ENCODE measurements around the gene ZFP42. TPM values are rescaled to one million over a fixed set of nuclear protein-coding genes. Genes with fewer than 3 reads are reported as not detected.
"Not testable (repeated sequence)": the region's sequence is repeated elsewhere in the genome, so short reads cannot be mapped to it uniquely, and the experiment has no call there.

The ZFP42 gene
- total RNA-seq, result 0.11 TPM
- not detected for polyA plus RNA-seq

DNA sequence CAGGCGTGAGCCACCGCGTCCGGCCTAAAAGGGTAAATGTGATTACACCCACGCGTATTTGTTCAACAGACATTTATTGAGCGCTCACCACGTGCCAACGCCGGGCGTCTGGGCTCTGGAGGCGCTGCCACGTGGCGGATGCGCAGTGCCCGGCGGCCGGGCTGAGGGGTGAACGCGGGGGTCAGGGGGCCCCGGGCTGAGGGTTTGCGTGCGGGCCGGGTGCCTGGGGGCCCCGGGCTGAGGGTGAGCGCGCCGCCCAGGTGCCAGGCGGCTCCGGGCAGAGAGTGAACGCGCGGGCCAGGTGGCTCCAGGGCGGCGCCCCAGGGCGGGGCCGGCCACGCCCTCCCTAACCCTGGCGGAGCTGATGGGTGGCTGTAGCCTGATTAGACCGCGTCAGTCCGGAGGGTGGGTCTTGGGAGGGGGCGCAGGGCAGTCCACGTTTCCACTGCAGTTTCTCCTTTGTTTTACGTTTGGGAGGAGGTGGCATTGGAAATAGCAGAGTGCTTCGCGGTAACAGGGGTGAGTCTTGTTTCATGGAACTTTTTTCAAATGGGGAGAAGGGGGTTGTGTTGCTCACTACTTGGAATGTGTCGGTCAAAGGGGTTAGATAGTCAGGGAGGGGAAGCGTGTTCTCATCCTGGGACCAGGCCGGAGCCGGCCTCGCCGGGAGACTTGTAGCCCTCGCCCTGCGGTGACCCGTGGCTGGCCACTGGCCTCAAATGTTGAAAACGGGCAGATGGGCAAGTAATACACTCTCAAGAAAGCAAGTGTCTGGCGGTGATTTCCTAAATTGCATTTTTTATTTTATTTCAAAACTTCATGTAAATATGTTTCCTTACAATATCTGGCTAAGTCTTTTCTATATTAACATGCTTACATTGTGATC, at the start of gene ZFP42:
Gene ZFP42 (plus strand): TSS at position 450 of the 886 bp plus-strand sequence. CDS start 7,037 bp downstream, outside the sequence.
- WGBS, result 12% methylated on average over 58 of the region's 58 CpGs
- H3K36me3 ChIP-seq (ENCODE audit: insufficient read depth), result no peaks in the 10 kb centered on the region
- H3K4me1 ChIP-seq (ENCODE audit: insufficient read depth), result no peaks in the 10 kb centered on the region
- H3K27ac ChIP-seq (ENCODE audit: low read depth), result no peak within 1 kb of the TSS
- no peak within 1 kb of the TSS for H3K4me3 ChIP-seq (ENCODE audit: low read depth, low read length)
- no peak for DNase-seq (ENCODE audit: extremely low spot score)

DNA sequence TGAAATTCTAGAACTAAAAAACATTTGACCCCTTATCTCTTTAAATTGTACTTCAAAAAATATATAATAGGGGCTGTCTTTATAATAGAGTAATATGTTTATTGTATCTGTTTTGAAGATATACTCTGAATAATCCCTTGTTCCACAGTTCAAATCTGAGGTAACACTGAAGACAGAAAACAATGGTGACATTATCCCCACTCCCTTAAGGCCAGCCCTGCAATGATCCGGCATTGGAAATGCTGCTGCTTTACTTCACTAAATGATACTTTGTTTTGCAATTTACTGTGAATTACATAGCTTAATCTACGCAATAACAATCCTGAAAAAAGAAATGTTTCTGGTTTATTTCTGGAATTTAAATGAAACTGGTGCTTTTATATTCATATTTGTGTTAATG, 34.4 kb upstream of the ZFP42 start:
- no peak for DNase-seq (ENCODE audit: extremely low spot score)
- 88% methylated on average over 2 of the region's 2 CpGs for WGBS
- Histone ChIP-seq H3K4me1 (ENCODE audit: insufficient read depth) (no peaks in the 10 kb centered on the region), H3K4me3 (ENCODE audit: low read depth, low read length) (no peak overlapping the region), H3K27ac (ENCODE audit: low read depth) (no peak overlapping the region), H3K36me3 (ENCODE audit: insufficient read depth) (no peaks in the 10 kb centered on the region)

DNA sequence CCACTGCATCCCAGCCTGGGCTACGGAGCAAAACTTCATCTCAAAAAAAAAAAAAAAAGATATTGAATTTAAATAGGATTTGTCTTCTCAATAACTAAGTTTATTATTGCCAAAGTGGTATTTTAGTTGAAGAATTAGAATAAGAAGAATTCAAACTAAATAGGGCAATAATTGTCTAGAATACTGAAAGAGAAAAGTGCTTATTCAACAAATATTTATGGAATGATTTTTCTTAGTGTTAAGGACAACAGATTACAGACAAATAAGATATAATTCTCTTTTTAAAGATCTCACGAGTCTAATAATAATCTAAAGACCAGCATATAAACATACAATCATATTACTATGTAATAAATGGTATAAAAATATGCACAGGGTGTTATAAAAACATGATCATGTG, 33.6 kb upstream of the ZFP42 start:
- 57% methylated on average over 2 of the region's 2 CpGs for WGBS
- Histone ChIP-seq H3K36me3 (ENCODE audit: insufficient read depth) (no peaks in the 10 kb centered on the region), H3K4me1 (ENCODE audit: insufficient read depth) (no peaks in the 10 kb centered on the region), H3K4me3 (ENCODE audit: low read depth, low read length) (no peak overlapping the region), H3K27ac (ENCODE audit: low read depth) (no peak overlapping the region)
- no peak for DNase-seq (ENCODE audit: extremely low spot score)

DNA sequence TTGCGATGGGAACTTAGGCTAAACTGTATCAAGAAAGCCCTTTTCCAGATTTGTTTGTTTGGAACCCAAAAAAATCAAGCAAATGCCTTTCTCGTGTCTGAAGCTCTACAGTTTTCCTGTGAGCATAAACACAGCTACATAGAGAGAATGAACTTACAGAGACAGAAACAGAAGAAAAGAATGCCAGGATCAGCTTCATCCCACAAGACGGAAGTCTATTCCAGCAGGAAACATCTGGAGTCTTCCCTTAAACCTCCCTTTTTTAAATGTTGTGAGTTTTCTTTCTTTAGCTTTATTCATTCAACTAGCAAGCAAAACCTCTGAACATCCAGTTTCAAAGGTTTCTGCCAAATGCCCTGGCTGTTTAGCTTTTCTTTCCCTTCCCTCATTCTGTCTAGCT, 32.6 kb upstream of the ZFP42 start:
- Histone ChIP-seq H3K36me3 (ENCODE audit: insufficient read depth) (no peaks in the 10 kb centered on the region), H3K27ac (ENCODE audit: low read depth) (no peak overlapping the region), H3K4me3 (ENCODE audit: low read depth, low read length) (no peak overlapping the region), H3K4me1 (ENCODE audit: insufficient read depth) (no peaks in the 10 kb centered on the region)
- DNase-seq (ENCODE audit: extremely low spot score), result no peak
- 19% methylated on average over 3 of the region's 3 CpGs for WGBS

DNA sequence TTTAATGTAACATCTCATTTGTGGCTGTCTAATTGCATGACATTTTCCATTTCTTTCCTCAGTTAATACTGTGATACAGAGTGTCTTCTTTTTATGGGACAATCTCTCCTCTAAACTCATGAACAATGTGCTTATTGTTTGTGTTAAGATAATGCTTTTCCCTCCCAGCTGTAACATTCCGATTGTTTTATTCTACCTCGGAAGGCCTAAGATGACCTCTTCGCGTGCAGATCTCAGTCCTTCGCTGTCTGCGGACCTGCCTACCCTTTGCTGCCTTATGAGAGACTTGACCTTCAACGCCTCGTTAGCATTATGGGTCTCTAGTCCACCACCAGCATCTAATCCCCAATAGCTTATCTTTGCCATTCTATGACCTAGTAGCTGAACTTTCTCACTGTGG, 29.8 kb upstream of the ZFP42 start:
- no peak overlapping the region for H3K27ac ChIP-seq (ENCODE audit: low read depth)
- no peaks in the 10 kb centered on the region for H3K4me1 ChIP-seq (ENCODE audit: insufficient read depth)
- no peak overlapping the region for H3K4me3 ChIP-seq (ENCODE audit: low read depth, low read length)
- DNase-seq (ENCODE audit: extremely low spot score), result no peak
- 85% methylated on average over 8 of the region's 8 CpGs for WGBS
- H3K36me3 ChIP-seq (ENCODE audit: insufficient read depth), result no peaks in the 10 kb centered on the region

DNA sequence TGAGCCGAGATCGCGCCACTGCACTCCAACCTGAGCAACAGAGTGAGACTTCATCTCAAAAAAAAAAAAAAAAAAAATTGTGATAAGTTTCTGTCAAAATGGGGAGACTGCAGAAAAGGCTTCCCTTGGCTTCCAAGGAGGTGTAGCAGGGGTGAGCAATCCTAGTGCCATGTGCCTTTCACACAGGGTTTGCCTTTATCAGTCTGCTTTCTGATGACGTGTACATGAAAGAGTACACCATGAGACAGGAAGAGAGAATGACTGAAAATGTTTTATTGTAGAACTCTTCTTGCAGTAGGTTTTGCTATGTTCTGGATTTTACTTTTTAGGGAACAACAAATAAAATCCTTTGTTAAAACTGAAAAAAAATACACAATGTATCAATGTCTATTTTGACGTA, 23.4 kb upstream of the ZFP42 start:
- Histone ChIP-seq H3K4me3 (ENCODE audit: low read depth, low read length) (no peak overlapping the region), H3K4me1 (ENCODE audit: insufficient read depth) (no peaks in the 10 kb centered on the region), H3K27ac (ENCODE audit: low read depth) (no peak overlapping the region), H3K36me3 (ENCODE audit: insufficient read depth) (no peaks in the 10 kb centered on the region)
- 89% methylated on average over 5 of the region's 5 CpGs for WGBS
- no peak for DNase-seq (ENCODE audit: extremely low spot score)

DNA sequence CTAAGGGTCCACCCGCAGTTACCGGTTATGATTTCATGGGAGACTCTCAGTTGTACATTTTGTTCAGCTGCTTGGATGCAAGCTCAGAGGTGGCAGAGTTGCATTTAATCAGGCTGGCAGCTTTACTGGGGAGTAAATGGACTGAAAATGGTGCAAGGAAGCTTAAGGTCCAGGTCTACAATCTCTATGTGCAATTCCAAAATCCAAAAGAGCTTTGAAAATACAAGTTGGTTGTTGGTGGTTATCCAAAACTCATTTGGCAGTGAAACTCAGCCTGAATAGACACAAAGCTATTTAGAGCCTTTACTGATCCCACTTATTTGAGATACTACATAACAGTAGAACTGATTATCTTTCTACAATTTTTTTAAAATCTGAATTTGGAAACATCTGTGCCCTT, 11.8 kb upstream of the ZFP42 start:
- 97% methylated on average over 2 of the region's 2 CpGs for WGBS

DNA sequence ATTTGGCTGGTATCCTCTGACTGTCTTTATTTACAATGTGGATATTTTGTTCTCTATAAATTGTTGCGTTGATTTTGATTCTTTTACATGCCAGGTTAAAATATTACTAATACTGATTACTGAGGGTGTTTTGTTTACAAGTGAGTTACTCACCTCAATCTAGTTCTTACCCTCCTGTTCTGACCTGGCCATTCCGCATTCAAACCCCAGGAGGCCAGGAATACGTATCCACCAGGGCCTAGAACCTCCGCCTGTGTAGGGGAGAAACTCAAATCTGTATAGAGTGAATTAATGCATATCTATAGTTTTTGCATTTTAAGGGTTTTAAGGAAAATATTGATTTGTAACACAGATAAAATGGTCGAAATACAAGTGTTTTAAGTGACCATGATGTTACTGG, 2.6 kb upstream of the ZFP42 start:
- Histone ChIP-seq H3K27ac (ENCODE audit: low read depth) (no peak overlapping the region), H3K4me1 (ENCODE audit: insufficient read depth) (no peaks in the 10 kb centered on the region), H3K36me3 (ENCODE audit: insufficient read depth) (no peaks in the 10 kb centered on the region), H3K4me3 (ENCODE audit: low read depth, low read length) (no peak overlapping the region)
- WGBS, result 75% methylated on average over 5 of the region's 5 CpGs
- DNase-seq (ENCODE audit: extremely low spot score), result no peak

More for the DNA sequence above, 11.8 kb upstream of the ZFP42 start:
- Histone ChIP-seq H3K27ac (ENCODE audit: low read depth) (no peak overlapping the region), H3K4me3 (ENCODE audit: low read depth, low read length) (no peak overlapping the region), H3K4me1 (ENCODE audit: insufficient read depth) (no peaks in the 10 kb centered on the region), H3K36me3 (ENCODE audit: insufficient read depth) (no peaks in the 10 kb centered on the region)
- DNase-seq (ENCODE audit: extremely low spot score), result no peak

DNA sequence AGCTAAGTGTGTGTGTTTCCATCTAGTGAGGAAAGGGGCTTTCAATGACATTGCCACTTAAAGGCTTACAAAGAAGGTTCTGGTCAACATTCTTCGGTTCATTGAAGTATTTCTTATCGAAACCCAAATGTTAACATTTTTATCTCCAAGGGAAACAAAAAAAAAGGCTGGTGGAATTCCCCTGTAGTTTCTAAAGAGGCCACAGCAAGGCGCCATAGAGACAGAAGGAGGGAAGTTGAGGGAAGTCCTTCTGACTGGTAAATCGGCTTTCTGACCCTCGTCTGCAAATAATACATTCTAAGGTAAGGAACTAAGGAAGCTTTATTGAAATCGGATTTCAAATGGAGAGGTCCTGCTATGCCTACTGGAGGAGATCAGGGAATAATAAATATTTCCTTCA, 1.7 kb upstream of the ZFP42 start:
- 54% methylated on average over 6 of the region's 6 CpGs for WGBS
- no peak overlapping the region for H3K27ac ChIP-seq (ENCODE audit: low read depth)
- DNase-seq (ENCODE audit: extremely low spot score), result no peak
- no peaks in the 10 kb centered on the region for H3K36me3 ChIP-seq (ENCODE audit: insufficient read depth)
- H3K4me3 ChIP-seq (ENCODE audit: low read depth, low read length), result no peak overlapping the region
- no peaks in the 10 kb centered on the region for H3K4me1 ChIP-seq (ENCODE audit: insufficient read depth)

DNA sequence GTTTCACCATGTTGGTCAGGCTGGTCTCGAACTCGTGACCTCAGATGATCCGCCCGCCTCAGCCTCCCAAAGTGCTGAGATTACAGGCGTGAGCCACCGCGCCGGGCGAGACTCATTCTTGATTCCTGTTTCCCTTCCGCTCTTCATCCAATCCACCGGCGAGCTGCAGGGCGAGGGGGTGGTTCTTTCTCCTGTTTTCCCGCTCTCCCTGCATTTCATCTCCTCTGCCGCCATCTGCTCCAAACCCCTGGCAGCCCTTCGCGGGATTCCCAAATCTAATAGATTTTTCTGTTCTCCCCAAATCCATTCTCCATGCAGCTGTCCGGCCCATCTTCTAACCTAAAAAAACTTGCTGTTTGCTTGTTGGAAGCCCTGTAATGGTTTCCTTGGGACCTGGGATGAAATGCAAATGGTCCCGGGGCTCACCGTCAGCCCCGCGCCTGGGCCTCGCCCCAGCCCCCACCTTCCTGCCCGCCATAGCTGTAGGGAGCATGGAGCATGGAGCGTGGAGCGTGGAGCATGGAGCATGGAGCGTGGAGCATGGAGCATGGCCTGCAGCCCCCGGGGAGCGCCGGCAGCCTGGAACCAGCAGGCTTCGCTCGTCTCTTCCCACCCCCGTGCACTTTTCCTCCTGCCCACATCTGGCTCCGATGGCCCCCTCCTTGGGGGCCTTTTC, 1.1 kb downstream of the ZFP42 start:
- Histone ChIP-seq H3K27ac (ENCODE audit: low read depth) (no peak overlapping the region), H3K4me3 (ENCODE audit: low read depth, low read length) (no peak overlapping the region), H3K4me1 (ENCODE audit: insufficient read depth) (no peaks in the 10 kb centered on the region), H3K36me3 (ENCODE audit: insufficient read depth) (no peaks in the 10 kb centered on the region)
- no peak for DNase-seq (ENCODE audit: extremely low spot score)
- 20% methylated on average over 34 of the region's 34 CpGs for WGBS

DNA sequence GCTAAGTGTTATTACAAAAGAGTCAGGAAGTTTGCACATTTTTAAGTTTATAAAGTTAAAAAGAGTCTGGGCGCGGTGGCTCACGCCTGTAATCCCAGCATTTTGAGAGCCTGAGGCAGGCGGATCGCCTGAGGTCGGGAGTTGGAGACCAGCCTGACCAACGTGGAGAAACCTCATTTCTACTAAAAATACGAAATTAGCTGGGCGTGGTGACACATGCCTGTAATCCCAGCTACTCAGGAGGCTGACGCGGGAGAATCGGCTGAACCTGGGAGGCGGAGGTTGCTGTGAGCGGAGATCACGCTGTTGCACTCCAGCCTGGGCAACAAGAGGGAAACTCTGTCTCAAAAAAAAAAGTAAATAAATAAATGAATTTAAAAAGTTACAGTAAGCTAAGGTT, 2.4 kb downstream of the ZFP42 start:
- not testable (repeated sequence) for H3K4me3 ChIP-seq (ENCODE audit: low read depth, low read length); H3K36me3 ChIP-seq (ENCODE audit: insufficient read depth); H3K27ac ChIP-seq (ENCODE audit: low read depth); H3K4me1 ChIP-seq (ENCODE audit: insufficient read depth); DNase-seq (ENCODE audit: extremely low spot score)
- 83% methylated on average over 15 of the region's 15 CpGs for WGBS

DNA sequence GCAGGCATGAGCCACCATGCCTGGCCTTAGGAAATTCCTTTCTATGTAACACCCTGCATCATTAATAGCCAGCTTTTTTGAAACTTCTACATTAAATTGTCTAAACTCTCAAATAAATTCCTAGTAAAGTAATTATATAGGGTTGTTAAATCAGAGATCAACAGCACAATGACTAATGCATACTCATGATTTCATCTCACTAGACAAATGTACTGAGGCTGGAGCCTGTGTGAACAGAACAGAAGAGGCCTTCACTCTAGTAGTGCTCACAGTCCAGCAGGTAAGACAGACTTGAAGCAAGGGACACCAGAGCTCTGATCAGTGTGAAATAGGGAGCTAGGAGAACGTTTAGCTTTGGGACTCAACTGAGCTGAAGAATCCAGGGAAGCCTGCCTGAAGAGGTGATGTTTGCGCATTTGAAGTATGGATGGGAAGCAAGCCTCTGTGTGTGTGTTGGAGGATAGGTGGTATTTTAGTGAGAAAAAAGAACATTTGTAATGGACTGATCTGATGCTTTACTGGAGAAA, 3.9 kb downstream of the ZFP42 start:
- Histone ChIP-seq H3K27ac (ENCODE audit: low read depth) (no peak overlapping the region), H3K36me3 (ENCODE audit: insufficient read depth) (no peaks in the 10 kb centered on the region), H3K4me3 (ENCODE audit: low read depth, low read length) (no peak overlapping the region), H3K4me1 (ENCODE audit: insufficient read depth) (no peaks in the 10 kb centered on the region)
- DNase-seq (ENCODE audit: extremely low spot score), result no peak
- 79% methylated on average over 2 of the region's 2 CpGs for WGBS

DNA sequence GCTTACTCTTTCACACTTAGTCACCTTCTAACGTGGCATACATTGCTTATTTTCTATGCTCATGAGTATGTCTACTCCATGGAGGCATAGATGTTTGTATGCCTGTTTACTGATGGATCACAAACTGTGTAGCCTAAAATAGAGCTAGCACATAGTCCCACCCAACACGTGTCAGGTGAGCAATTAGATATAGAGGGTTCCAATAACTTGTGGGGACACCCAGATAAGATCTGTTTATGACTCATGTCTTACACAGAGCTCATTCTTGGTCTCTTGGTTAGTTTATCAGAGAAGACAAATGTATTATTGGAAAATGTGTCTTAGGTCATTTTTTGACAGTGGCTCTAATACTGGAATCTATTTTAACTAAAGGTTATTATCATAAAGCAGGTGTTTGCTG, 6.8 kb downstream of the ZFP42 start:
- 61% methylated on average over 2 of the region's 2 CpGs for WGBS
- no peaks in the 10 kb centered on the region for H3K4me1 ChIP-seq (ENCODE audit: insufficient read depth)
- no peaks in the 10 kb centered on the region for H3K36me3 ChIP-seq (ENCODE audit: insufficient read depth)
- DNase-seq (ENCODE audit: extremely low spot score), result no peak
- no peak overlapping the region for H3K4me3 ChIP-seq (ENCODE audit: low read depth, low read length)
- H3K27ac ChIP-seq (ENCODE audit: low read depth), result no peak overlapping the region

DNA sequence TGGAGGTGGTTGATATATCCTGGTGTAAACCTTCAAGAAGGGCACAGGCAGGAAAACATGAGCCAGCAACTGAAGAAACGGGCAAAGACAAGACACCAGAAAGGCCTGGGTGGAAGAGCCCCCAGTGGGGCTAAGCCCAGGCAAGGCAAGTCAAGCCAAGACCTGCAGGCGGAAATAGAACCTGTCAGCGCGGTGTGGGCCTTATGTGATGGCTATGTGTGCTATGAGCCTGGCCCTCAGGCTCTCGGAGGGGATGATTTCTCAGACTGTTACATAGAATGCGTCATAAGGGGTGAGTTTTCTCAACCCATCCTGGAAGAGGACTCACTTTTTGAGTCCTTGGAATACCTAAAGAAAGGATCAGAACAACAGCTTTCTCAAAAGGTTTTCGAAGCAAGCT, 7.2 kb downstream of the ZFP42 start:
- WGBS, result 89% methylated on average over 7 of the region's 7 CpGs

More for the DNA sequence above, 7.2 kb downstream of the ZFP42 start:
- Histone ChIP-seq H3K4me3 (ENCODE audit: low read depth, low read length) (no peak overlapping the region), H3K36me3 (ENCODE audit: insufficient read depth) (no peaks in the 10 kb centered on the region), H3K4me1 (ENCODE audit: insufficient read depth) (no peaks in the 10 kb centered on the region), H3K27ac (ENCODE audit: low read depth) (no peak overlapping the region)
- DNase-seq (ENCODE audit: extremely low spot score), result no peak

Data from urinary bladder (tissue), 4 donors.